Activated B cell treated with CpG ODN at 0.5 μM for 24 hours (primary cell): Measurements from ENCODE around the gene TNPO1. TPM values are rescaled to one million over a fixed set of nuclear protein-coding genes. Genes with fewer than 3 reads are reported as not detected.
"Not testable (repeated sequence)": the region's sequence is repeated elsewhere in the genome, so short reads cannot be mapped to it uniquely, and the experiment has no call there.

ENCODE experiments used
- ATAC-seq: fragments of 200-7000 bp; cut with Tn5 transposase; one replicate; pipeline ENCODE4 v1.10.0; 2021; ENCODE audit warnings: low read depth, mild to moderate bottlenecking, moderate library complexity
- CTCF ChIA-PET: fragments of 350-600 bp; sonication (Branson Sonifier 250); formaldehyde crosslinking; loops from one replicate; lab custom pipeline; 2021; ENCODE audit warnings: antibody characterized with exemption; lab: Charles Lee
- POLR2A ChIA-PET: fragments of 350-600 bp; sonication (Branson Sonifier 250); formaldehyde crosslinking; loops from one replicate; lab custom pipeline; 2021; ENCODE audit warnings: antibody characterized with exemption; lab: Charles Lee
- DNase-seq: peaks from one replicate; pipeline ENCODE4 v3.0.0; 2022
- H3K27ac Mint-ChIP-seq: one replicate; pipeline ENCODE4 v1.8.0; 2020; ENCODE audit warnings: mixed read lengths
- H3K27me3 Mint-ChIP-seq: one replicate; pipeline ENCODE4 v1.8.0; 2021; ENCODE audit warnings: mixed read lengths
- H3K36me3 Mint-ChIP-seq: one replicate; pipeline ENCODE4 v1.8.0; 2021; ENCODE audit warnings: low read depth, mixed read lengths
- H3K4me1 Mint-ChIP-seq: one replicate; pipeline ENCODE4 v1.8.0; 2021; ENCODE audit warnings: mixed read lengths
- H3K4me3 Mint-ChIP-seq: one replicate; pipeline ENCODE4 v1.8.0; 2020; ENCODE audit warnings: mild to moderate bottlenecking, mixed read lengths
- H3K9me3 Mint-ChIP-seq: one replicate; pipeline ENCODE4 v1.8.0; 2020; ENCODE audit warnings: mixed read lengths
- intact Hi-C: fragments of 100-400 bp; cut with micrococcal nuclease; formaldehyde crosslinking; loops from one replicate; pipeline ENCODE4 v1.15.1; 2024
- total RNA-seq: library from RNA; stranded (reverse); gene quantifications from 2 replicates; pipeline ENCODE4 v1.2.3, GENCODE V29; 2022
- TF ChIP-seq, protein P1 (sequence below): fragments of 200-600 bp; IDR thresholded peaks from one replicate; pipeline ENCODE4 v1.8.0; 2022; ENCODE audit warnings: antibody characterized with exemption, mild to moderate bottlenecking

Gene TNPO1
- total RNA-seq, 1 donor from 2014 or later, result 109 TPM

DNA sequence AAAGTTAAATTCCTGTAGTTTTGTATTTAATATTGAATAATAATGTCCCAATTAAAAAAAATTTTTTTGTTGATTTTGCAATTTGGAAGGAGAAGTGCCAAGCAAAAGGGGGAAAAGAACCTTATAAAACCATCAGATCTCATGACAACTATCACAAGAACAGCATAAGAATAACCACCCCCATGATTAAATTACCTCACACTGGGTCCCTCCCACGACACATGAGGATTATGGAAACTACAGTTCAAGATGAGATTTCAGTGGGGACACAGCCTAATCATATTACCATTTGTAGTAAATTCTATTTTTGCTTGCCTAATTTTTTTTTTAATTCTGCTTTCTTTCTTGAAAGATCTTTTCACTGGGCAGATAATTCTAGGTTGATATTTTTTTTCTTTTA, 106.0 kb downstream of the TNPO1 start:
- ChIA-PET POLR2A (no interaction called here), CTCF (no interaction called here)
- DNase-seq (no peak), ATAC-seq (no peak)
- Mint-ChIP-seq H3K4me1 (no peaks in the 10 kb centered on the region), H3K36me3 (no peaks in the 10 kb centered on the region), H3K27ac (no peak overlapping the region), H3K9me3 (no peaks in the 10 kb centered on the region), H3K4me3 (no peak overlapping the region), H3K27me3 (peaks cover 6% of the 10 kb centered on the region)
- TF ChIP-seq, protein P1, sequence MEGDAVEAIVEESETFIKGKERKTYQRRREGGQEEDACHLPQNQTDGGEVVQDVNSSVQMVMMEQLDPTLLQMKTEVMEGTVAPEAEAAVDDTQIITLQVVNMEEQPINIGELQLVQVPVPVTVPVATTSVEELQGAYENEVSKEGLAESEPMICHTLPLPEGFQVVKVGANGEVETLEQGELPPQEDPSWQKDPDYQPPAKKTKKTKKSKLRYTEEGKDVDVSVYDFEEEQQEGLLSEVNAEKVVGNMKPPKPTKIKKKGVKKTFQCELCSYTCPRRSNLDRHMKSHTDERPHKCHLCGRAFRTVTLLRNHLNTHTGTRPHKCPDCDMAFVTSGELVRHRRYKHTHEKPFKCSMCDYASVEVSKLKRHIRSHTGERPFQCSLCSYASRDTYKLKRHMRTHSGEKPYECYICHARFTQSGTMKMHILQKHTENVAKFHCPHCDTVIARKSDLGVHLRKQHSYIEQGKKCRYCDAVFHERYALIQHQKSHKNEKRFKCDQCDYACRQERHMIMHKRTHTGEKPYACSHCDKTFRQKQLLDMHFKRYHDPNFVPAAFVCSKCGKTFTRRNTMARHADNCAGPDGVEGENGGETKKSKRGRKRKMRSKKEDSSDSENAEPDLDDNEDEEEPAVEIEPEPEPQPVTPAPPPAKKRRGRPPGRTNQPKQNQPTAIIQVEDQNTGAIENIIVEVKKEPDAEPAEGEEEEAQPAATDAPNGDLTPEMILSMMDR, result no peak
- intact Hi-C loops, result no loop called here

DNA sequence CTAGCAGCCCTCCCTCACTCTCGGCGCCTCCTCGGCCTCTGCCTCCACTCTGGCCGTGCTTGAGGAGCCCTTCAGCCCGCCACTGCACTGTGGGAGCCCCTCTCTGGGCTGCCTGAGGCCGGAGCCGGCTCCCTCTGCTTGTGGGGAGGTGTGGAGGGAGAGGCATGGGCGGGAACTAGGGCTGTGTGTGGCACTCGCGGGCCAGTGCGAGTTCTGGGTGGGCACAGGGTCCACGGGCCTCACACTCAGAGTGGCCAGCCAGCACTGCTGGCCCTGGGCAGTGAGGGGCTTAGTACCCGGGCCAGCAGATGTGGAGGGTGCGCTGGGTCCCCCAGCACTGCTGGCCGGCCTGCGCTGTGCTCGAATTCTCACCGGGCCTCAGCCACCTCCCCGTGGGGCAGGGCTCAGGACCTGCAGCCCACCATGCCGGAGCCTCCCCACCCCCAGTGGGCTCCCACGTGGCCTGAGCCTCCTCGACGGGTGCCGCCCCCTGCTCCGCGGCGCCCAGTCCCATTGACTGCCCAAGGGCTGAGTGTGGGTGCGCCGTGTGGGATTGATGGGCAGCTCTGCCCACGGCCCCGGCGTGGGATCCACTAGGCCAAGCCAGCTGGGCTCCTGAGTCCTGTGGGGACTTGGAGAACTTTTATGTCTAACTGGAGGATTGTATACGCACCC, 109.0 kb downstream of the TNPO1 start:
- no peak overlapping the region for H3K4me3 Mint-ChIP-seq
- no peak for DNase-seq
- intact Hi-C loops, result no loop called here
- POLR2A ChIA-PET, result no interaction called here
- ATAC-seq, result no peak
- H3K9me3 Mint-ChIP-seq, result no peaks in the 10 kb centered on the region
- TF ChIP-seq, protein P1, result no peak
- no peaks in the 10 kb centered on the region for H3K4me1 Mint-ChIP-seq
- CTCF ChIA-PET, result no interaction called here
- peaks cover 16% of the 10 kb centered on the region for H3K27me3 Mint-ChIP-seq
- H3K36me3 Mint-ChIP-seq, result no peaks in the 10 kb centered on the region
- no peak overlapping the region for H3K27ac Mint-ChIP-seq

DNA sequence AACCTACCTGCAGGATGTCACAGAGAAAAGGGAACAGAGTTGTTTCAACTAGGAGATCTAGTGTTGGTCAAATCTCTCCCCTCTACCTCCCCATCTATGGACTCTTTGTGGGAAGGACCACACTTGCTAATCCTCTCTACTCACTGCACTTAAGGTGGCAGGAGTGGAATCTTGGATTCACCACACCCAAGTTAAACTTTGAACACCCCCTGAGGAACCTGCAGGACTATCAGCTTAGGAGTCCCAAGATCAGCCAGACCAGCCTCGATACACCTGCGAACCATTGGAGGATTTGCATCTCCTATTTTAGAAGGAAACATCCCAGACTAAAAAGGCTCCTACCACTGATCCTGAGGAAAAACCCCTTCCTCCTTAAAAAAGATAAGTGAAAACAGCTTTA, 116.2 kb downstream of the TNPO1 start:
- H3K4me1 Mint-ChIP-seq, intact Hi-C loops, CTCF ChIA-PET, H3K27ac Mint-ChIP-seq, H3K36me3 Mint-ChIP-seq, POLR2A ChIA-PET, DNase-seq, H3K9me3 Mint-ChIP-seq, H3K4me3 Mint-ChIP-seq, ATAC-seq: not testable (repeated sequence)
- H3K27me3 Mint-ChIP-seq, result peaks cover 22% of the 10 kb centered on the region

DNA sequence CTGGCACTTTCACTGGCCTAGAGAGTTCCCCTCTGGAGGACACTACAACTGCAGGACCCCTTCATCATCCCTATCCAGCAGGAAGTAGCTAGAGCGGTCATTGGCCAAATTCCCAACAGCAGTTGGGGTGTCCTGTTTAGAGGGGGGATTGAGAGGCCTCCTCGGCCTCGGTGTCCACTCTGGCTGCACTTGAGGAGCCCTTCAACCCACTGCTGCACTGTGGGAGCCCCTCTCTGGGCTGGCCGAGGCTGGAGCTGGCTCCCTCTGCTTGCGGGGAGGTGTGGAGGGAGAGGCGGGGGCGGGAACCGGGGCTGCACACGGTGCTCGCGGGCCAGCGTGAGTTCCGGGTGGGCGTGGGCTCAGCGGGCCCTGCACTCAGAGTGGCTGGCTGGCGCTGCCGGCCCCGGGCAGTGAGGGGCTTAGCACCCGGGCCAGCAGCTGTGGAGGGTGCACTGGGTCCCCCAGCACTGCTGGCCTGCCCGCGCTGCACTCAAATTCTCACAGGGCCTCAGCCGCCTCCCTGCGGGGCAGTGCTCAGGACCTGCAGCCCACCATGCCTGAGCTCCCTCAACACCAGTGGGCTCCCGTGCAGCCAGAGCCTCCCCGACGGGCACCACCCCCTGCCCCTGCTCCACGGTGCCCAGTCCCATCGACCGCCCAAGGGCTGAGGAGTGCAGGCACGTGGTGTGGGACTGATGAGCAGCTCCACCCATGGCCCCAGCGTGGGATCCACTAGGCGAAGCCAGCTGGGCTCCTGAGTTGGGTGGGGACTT, 118.7 kb downstream of the TNPO1 start:
- ATAC-seq, CTCF ChIA-PET, H3K27ac Mint-ChIP-seq, DNase-seq, intact Hi-C loops, H3K9me3 Mint-ChIP-seq, H3K4me3 Mint-ChIP-seq, H3K4me1 Mint-ChIP-seq, H3K36me3 Mint-ChIP-seq, POLR2A ChIA-PET: not testable (repeated sequence)
- peaks cover 12% of the 10 kb centered on the region for H3K27me3 Mint-ChIP-seq

DNA sequence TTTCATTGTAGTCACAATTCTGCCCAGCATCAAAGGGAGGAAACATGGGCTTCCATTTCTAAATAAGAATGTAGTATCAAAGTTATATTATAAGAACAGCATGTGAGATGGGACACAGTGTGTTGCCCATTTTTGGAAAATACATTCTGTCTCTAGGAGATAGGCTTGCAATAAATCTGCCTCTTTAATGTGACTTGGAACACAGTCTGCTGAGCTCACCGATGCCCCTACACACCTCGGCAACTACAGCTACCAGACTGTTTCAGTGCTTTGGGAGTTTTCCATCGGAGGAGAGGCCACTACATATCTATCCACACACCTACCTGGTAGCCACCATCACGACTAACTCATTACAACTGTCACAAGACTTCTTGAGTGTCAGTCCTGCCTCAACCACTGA, 120.4 kb downstream of the TNPO1 start:
- Mint-ChIP-seq H3K36me3 (no peaks in the 10 kb centered on the region), H3K9me3 (no peaks in the 10 kb centered on the region), H3K4me3 (no peak overlapping the region), H3K27me3 (peaks cover 9% of the 10 kb centered on the region), H3K27ac (no peak overlapping the region), H3K4me1 (no peaks in the 10 kb centered on the region)
- POLR2A ChIA-PET, result no interaction called here
- DNase-seq (no peak), ATAC-seq (no peak)
- intact Hi-C loops, result no loop called here
- CTCF ChIA-PET, result no interaction called here
- TF ChIP-seq, protein P1, result no peak

DNA sequence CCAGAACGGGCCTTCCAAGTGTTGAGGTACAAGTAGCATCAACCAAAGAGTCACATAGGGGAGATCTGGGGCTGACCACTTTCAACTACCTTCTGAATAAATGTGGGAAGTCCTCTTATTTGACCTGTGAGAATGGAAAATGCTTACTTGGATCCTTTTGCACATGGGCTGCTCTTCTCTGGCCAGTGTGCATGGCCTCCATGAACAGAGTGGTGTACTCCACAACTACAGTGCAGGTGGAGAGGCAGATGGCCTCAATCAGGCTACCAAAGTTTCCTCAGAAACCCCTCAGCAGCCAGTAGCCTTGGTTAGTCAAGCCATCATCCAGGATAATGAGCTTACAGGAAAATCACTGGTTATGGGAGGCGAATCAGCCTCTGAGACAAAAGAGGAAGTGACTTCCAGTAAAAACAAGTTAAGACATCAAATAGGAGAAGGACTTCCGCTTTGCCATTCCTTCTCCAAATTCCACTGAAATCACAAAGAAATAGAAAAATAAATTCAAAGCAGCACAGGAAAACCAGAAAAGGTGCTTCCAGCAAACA, 121.1 kb downstream of the TNPO1 start:
- intact Hi-C loops, result no loop called here
- H3K4me3 Mint-ChIP-seq, result no peak overlapping the region

More for the DNA sequence above, 121.1 kb downstream of the TNPO1 start:
- H3K27me3 Mint-ChIP-seq, result peaks cover 9% of the 10 kb centered on the region
- no peaks in the 10 kb centered on the region for H3K9me3 Mint-ChIP-seq
- ChIA-PET CTCF (no interaction called here), POLR2A (no interaction called here)
- DNase-seq, result no peak
- no peak for ATAC-seq
- TF ChIP-seq, protein P1, result no peak
- no peaks in the 10 kb centered on the region for H3K36me3 Mint-ChIP-seq
- H3K27ac Mint-ChIP-seq, result no peak overlapping the region
- H3K4me1 Mint-ChIP-seq, result no peaks in the 10 kb centered on the region
